Heart right ventricle (tissue), 16 donors: Measurements from ENCODE around the gene ZNF584. TPM values are rescaled to one million over a fixed set of nuclear protein-coding genes. Genes with fewer than 3 reads are reported as not detected.
"Not testable (repeated sequence)": the region's sequence is repeated elsewhere in the genome, so short reads cannot be mapped to it uniquely, and the experiment has no call there.

Experiments
- ATAC-seq, 8 donors: fragments of 200-7000 bp; cut with Tn5 transposase; one replicate each; pipeline ENCODE4 v1.9.1; 2020; ENCODE audit warnings: mild to moderate bottlenecking in 8 of 8, moderate library complexity in 8 of 8, moderate number of reproducible peaks in 1 of 8
- DNase-seq, 2 donors: peaks; one replicate each; pipeline ENCODE4 v3.0.0-alpha.2; 2020
- H3K27ac ChIP-seq, 10 donors: fragments of 200-600 bp; sonication (generic) in 2 of 10; one replicate each; pipeline versions ENCODE4 v1.5.0 to v1.8.0; 2020 to 2022; ENCODE audit warnings: mild to moderate bottlenecking in 3 of 10
- H3K27me3 ChIP-seq, 7 donors: fragments of 200-600 bp; one replicate each; pipeline ENCODE4 v1.8.0; 2021 to 2022; ENCODE audit warnings: mild to moderate bottlenecking in 2 of 7
- H3K36me3 ChIP-seq, 9 donors: fragments of 200-600 bp; sonication (generic) in 1 of 9; one replicate each; pipeline versions ENCODE4 v1.5.0 to v1.8.0; 2020 to 2022; ENCODE audit warnings: mild to moderate bottlenecking in 2 of 9
- H3K4me1 ChIP-seq, 9 donors: fragments of 200-600 bp; sonication (generic) in 1 of 9; one replicate each; pipeline versions ENCODE4 v1.5.0 to v1.8.0; 2020 to 2022; ENCODE audit warnings: mild to moderate bottlenecking in 4 of 9
- H3K4me3 ChIP-seq, 10 donors: fragments of 200-600 bp; sonication (generic) in 2 of 10; one replicate each; pipeline versions ENCODE4 v1.5.0 to v1.8.0; 2020 to 2022; ENCODE audit warnings: mild to moderate bottlenecking in 7 of 10, moderate library complexity in 2 of 10
- H3K9me3 ChIP-seq, 11 donors: fragments of 200-600 bp in 10 of 11; sonication (generic) in 2 of 11; one replicate each; pipeline versions ENCODE4 v1.5.0 to v1.8.0; 2013 to 2022; ENCODE audit warnings: mild to moderate bottlenecking in 2 of 11, control low read depth in 1 of 11, moderate library complexity in 1 of 11
- WGBS, 2 donors: extraction: QIAGEN DNeasy Blood & Tissue Kit; methylation state at CpG; one replicate each; pipeline ENCODE4 v1.1.7; 2013; ENCODE audit warnings: inconsistent platforms in 1 of 2; 5-methylcytosine and 5-hydroxymethylcytosine counted together
- intact Hi-C, 10 donors: fragments of 100-400 bp; cut with DNase I; formaldehyde crosslinking; loops; one replicate each; pipeline versions ENCODE4 v1.11.1 to v1.14.2; 2022
- polyA plus RNA-seq, 2 donors: library from polyadenylated mRNA; stranded (reverse); fragments of 200-250 nt; gene quantifications; one replicate each; pipeline ENCODE4 v1.2.3, GENCODE V29; 2013
- total RNA-seq, 10 donors: library from RNA; stranded (reverse); fragmentation: NEBNext Ultra II Directional in 3 of 10; extraction: Animal tissue kit (Norgen Biotek cat#: 25700) in 3 of 10; gene quantifications; one replicate each; pipeline versions ENCODE4 v1.2.1 to v1.2.4, GENCODE V29; 2021 to 2023
- TF ChIP-seq, protein P1 (sequence below), 9 donors: fragments of 200-600 bp; sonication (generic) in 2 of 9; IDR thresholded peaks; one replicate each; pipeline versions ENCODE4 v1.5.0 to v1.8.0; 2021 to 2022; ENCODE audit warnings: antibody characterized with exemption in 9 of 9, mild to moderate bottlenecking in 5 of 9, moderate library complexity in 1 of 9
- donor health status: Arrhythmogenic right ventricular cardiomyopathy.
- donor health status: ischemic (EF 13 %, LVEDD 7.1; RV severe dilation, severe dysfunction).
- donor health status: healthy with polysubstance abuse.
- donor health status: DM: no; HTN: yes; CAD: no.
- donor health status: DM: no; HTN: no; CAD: no.
- donor health status: ischemic (EF 25% LVEDD 6.9; RV normal size, moderate dysfunction).
- donor health status: ischemic (EF 25% LVEDD 5.7; RV mildly dilated, moderate dysfunction).
- donor health status: healthy.
- donor health status: DM: yes; HTN: yes; CAD: no.
- donor health status: Ischemic cardiomyopathy.
- donor health status: ischemic (EF 35%, LVEDD 5.7; RV mildly dilated, moderate dysfunction).
- donor health status: nonischemic (EF 11% LVEDD 7.7; RV severe dilation, severe dysfunction).
- donor health status: DM: yes; HTN: yes; CAD: no.
- donor health status: PGD.
- donor health status: ischemic (EF 29% LVEDD 5.4; RV normal size, mild dysfunction).
- donor health status: nonischemic (EF 23%, LVEDD 6.1; RV moderate dilation, normal function).

Gene ZNF584
- total and polyA plus RNA-seq, 12 donors, result 6.5 to 20.4 (median 16.7) TPM

DNA sequence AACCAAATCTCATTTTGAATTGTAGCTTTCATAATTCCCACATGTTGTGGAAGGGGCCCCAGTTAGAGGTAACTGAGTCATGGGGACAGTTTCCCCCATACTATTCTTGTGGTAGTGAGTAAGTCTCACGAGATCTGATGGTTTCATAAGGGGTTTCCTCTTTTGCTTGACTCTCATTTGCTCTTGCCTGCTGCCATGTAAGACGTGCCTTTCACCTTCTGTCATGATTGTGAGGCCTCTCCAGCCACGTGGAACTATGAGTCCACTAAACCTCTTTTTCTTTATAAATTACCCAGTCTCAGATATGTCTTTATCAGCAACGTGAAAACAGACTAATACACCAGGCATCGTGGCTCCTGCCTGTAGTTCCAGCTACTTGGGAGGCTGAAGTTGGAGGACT, 41.5 kb downstream of the ZNF584 start:
- H3K4me3 ChIP-seq, H3K27ac ChIP-seq, H3K9me3 ChIP-seq, DNase-seq, intact Hi-C loops, ATAC-seq: not testable (repeated sequence)
- peaks cover 0 to 14% (median 0%) of the 10 kb centered on the region in 9 donors for H3K36me3 ChIP-seq
- peaks cover 0 to 15% (median 0%) of the 10 kb centered on the region in 7 donors for H3K27me3 ChIP-seq
- 47 to 61% methylated on average over 5 of the region's 5 CpGs for WGBS, 2 donors
- peaks cover 0 to 16% (median 5%) of the 10 kb centered on the region in 9 donors for H3K4me1 ChIP-seq

- intact Hi-C loops, result loop anchor here in 1 of 10 donors (1.0 kb wide), 1 partner anchor 11 kb away; the partner anchor contains the start of gene ZNF132
- DNase-seq, result no peak
- peaks cover 0 to 19% (median 0%) of the 10 kb centered on the region in 9 donors for H3K36me3 ChIP-seq
- H3K27ac ChIP-seq, result peak overlapping the region in 2 of 10 donors; percentile 74 to 75
- peak in 1 of 8 donors; percentile 17 for ATAC-seq
- H3K9me3 ChIP-seq, result peaks cover 0 to 7% (median 0%) of the 10 kb centered on the region in 11 donors
- WGBS, 2 donors, result 9 to 12% methylated on average over 11 of the region's 11 CpGs
- H3K4me1 ChIP-seq, result peaks cover 0 to 16% (median 5%) of the 10 kb centered on the region in 9 donors
- peak overlapping the region; percentile 68 to 99 (median 82) for H3K4me3 ChIP-seq
- peaks cover 0 to 15% (median 0%) of the 10 kb centered on the region in 7 donors for H3K27me3 ChIP-seq
- TF ChIP-seq, protein P1, sequence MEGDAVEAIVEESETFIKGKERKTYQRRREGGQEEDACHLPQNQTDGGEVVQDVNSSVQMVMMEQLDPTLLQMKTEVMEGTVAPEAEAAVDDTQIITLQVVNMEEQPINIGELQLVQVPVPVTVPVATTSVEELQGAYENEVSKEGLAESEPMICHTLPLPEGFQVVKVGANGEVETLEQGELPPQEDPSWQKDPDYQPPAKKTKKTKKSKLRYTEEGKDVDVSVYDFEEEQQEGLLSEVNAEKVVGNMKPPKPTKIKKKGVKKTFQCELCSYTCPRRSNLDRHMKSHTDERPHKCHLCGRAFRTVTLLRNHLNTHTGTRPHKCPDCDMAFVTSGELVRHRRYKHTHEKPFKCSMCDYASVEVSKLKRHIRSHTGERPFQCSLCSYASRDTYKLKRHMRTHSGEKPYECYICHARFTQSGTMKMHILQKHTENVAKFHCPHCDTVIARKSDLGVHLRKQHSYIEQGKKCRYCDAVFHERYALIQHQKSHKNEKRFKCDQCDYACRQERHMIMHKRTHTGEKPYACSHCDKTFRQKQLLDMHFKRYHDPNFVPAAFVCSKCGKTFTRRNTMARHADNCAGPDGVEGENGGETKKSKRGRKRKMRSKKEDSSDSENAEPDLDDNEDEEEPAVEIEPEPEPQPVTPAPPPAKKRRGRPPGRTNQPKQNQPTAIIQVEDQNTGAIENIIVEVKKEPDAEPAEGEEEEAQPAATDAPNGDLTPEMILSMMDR (IDR thresholded peaks at IDR 0.05), result no peak
Observed at GRCh38 chr19:58450856-58451357, 42.5 kb downstream of the ZNF584 start.

GRCh38 chr19:58451358-58452101, 43.1 kb downstream of the ZNF584 start, which contains the start of gene ZNF324B:
TSS of gene ZNF324B (plus strand) at chr19:58451622. CDS start at chr19:58453702, 2,080 bp downstream.
- ATAC-seq, result peak; percentile 97 to 99 (median 99)
- WGBS, 2 donors, result 0% methylated on average over 68 to 79 of the region's 79 CpGs
- peaks cover 0 to 15% (median 0%) of the 10 kb centered on the region in 7 donors for H3K27me3 ChIP-seq
- H3K36me3 ChIP-seq, result peaks cover 0 to 26% (median 0%) of the 10 kb centered on the region in 9 donors
- H3K9me3 ChIP-seq, result peaks cover 0 to 7% (median 0%) of the 10 kb centered on the region in 11 donors
- peak within 1 kb of the TSS in 8 of 10 donors; percentile 28 to 85 (median 68) for H3K27ac ChIP-seq
- peaks cover 0 to 16% (median 5%) of the 10 kb centered on the region in 9 donors for H3K4me1 ChIP-seq
- peak; percentile 96 for DNase-seq
- TF ChIP-seq, protein P1 (IDR thresholded peaks at IDR 0.05), result no peak
- intact Hi-C loops, result loop anchor here in 1 of 10 donors (1.0 kb wide), 1 partner anchor 11 kb away; the partner anchor contains the start of gene ZNF132
- H3K4me3 ChIP-seq, result peak within 1 kb of the TSS; percentile 68 to 99 (median 82)

- DNase-seq (no peak), ATAC-seq (no peak)
- TF ChIP-seq, protein P1 (IDR thresholded peaks at IDR 0.05), result no peak
- Histone ChIP-seq H3K4me3 (no peak overlapping the region), H3K27me3 (peaks cover 0 to 7% (median 0%) of the 10 kb centered on the region in 7 donors), H3K27ac (no peak overlapping the region), H3K9me3 (peaks cover 0 to 3% (median 0%) of the 10 kb centered on the region in 11 donors), H3K36me3 (peaks cover 0 to 46% (median 0%) of the 10 kb centered on the region in 9 donors), H3K4me1 (peaks cover 0 to 16% (median 5%) of the 10 kb centered on the region in 9 donors)
- intact Hi-C loops, result no loop called here
- 89 to 93% methylated on average over 6 of the region's 6 CpGs for WGBS, 2 donors
Observed at GRCh38 chr19:58453743-58454142, 45.3 kb downstream of the ZNF584 start.
